IMR-90 (cell line): ENCODE measurements around the gene TTK.

Source experiments
- MAFK ChIP-seq: IDR thresholded peaks from 2 replicates; pipeline ENCODE4 v1.6.1; 2012; ENCODE audit warnings: low read depth, low read length, improper control_type of control experiment
- POLR2A ChIP-seq: IDR thresholded peaks from 2 replicates; pipeline ENCODE4 v1.6.1; 2012; ENCODE audit warnings: mild to moderate bottlenecking, low read depth, low read length
- TF ChIP-seq, protein P1 (sequence below): conservative IDR thresholded peaks from 2 replicates; pipeline ENCODE4 v1.5.1; 2012; ENCODE audit warnings: mild to moderate bottlenecking, low read depth, low read length, improper control_type of control experiment

DNA sequence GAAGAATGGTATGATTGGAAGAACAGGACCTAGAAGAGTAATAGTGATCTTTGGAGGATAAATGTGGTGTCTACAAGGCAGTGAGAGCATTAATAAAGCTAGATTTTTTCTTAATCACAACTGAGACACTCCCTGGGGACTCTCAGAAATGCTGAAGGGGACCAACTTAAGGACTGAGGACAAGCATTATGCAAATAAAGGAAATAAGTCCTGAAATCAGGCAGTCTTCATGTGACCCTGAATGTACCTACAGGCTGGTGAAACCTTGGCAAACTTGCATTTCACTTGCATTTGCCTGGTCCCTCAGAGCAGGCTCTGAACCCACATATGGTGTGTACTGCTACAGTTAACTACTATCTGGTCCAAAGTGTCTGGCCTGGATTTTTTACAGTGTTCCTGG, 19.3 kb upstream of the TTK start:
- TF ChIP-seq MAFK, result no peak
- no peak for TF ChIP-seq POLR2A
- TF ChIP-seq, protein P1, sequence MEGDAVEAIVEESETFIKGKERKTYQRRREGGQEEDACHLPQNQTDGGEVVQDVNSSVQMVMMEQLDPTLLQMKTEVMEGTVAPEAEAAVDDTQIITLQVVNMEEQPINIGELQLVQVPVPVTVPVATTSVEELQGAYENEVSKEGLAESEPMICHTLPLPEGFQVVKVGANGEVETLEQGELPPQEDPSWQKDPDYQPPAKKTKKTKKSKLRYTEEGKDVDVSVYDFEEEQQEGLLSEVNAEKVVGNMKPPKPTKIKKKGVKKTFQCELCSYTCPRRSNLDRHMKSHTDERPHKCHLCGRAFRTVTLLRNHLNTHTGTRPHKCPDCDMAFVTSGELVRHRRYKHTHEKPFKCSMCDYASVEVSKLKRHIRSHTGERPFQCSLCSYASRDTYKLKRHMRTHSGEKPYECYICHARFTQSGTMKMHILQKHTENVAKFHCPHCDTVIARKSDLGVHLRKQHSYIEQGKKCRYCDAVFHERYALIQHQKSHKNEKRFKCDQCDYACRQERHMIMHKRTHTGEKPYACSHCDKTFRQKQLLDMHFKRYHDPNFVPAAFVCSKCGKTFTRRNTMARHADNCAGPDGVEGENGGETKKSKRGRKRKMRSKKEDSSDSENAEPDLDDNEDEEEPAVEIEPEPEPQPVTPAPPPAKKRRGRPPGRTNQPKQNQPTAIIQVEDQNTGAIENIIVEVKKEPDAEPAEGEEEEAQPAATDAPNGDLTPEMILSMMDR, result no peak
